Measurements from ENCODE around the gene ANXA11.
A peak's percentile ranks its signal among the peaks of the same experiment; 100 is the strongest.

ANXA11 gene

DNA sequence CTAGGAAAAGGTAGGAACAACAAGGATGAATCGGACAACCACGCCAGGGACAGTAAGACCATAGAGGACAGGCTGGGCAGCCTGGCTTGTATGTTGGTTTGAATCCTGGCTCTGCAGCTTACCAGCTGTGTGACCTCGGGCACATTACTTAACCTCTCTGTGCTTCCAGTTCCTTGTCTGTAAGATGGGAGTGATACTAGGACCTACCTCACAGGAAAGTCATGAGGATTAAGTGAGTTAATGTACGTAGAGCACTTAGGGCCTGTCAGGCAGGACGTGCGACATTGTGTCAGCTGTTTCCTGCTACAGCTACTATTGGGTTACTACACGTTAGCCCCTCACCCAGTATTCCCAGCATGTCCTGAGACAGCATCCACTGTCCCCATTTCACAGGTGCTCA is 40.7 kb downstream of the ANXA11 start:
- DNase-seq, result no peak

DNA sequence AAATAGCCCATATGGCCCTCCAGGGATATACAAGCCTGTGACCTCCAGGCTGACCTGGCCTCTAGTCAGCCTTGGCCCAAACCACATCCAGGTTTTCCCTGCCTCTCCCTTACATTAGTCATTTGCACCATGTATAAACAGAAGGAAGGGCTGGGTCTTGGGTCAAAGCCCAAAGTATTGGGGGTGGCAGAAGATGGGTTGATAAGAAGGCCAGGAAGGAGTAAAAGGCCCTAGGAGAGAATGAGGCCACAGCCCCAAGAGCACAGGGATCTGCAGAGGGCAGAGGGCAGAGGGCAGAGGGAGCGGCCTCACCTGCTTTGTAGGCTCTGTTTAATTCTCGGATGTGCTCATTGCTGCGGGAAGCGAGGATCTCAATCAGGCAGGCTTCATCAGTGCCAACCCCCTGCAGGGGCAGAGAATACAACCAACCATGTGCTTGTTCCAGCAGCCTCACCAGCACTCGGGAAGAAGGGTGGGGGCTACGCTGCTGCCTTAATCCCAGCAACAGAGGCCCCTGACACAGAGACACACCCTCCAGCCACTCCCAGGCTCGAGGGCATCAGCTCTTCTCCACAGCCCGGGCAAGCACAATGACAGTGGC is 41.5 kb downstream of the ANXA11 start:
- DNase-seq, result peak; percentile 94

DNA sequence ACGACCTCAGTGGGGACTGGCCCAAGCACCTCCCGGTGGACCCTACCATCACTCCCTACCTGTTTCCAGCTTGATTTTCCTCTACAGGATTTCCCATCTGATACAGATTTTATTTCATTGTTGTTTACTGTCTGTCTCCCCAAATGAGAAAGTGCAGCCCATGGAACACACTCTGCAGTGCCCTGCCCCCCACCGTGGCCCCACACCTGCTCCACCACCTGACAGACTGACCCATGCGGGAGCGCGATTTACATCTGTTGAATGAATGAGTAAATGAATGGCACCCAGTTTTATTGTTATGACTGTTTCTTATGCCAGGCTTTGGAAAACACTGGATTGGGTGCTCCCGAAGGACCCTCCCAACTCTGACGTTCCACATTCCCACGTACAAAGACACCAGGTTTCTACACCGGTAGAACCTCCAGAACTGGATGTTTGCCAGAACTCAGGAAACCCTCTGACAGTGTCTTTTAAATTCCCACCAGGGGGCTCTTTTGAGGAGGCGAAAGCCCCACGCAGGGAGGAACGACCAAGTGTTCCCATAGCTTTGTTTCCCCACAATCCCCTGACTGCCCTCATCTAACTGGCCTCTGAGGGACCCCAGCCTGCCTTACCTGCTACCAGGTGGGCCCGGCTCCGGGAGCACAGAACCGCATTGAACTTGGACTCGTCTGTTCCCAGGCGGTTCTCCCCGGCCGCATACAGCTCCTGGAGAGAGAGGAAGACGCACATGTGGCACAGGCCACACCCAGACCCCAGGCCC is 43.8 kb downstream of the ANXA11 start:
- DNase-seq, result no peak

DNA sequence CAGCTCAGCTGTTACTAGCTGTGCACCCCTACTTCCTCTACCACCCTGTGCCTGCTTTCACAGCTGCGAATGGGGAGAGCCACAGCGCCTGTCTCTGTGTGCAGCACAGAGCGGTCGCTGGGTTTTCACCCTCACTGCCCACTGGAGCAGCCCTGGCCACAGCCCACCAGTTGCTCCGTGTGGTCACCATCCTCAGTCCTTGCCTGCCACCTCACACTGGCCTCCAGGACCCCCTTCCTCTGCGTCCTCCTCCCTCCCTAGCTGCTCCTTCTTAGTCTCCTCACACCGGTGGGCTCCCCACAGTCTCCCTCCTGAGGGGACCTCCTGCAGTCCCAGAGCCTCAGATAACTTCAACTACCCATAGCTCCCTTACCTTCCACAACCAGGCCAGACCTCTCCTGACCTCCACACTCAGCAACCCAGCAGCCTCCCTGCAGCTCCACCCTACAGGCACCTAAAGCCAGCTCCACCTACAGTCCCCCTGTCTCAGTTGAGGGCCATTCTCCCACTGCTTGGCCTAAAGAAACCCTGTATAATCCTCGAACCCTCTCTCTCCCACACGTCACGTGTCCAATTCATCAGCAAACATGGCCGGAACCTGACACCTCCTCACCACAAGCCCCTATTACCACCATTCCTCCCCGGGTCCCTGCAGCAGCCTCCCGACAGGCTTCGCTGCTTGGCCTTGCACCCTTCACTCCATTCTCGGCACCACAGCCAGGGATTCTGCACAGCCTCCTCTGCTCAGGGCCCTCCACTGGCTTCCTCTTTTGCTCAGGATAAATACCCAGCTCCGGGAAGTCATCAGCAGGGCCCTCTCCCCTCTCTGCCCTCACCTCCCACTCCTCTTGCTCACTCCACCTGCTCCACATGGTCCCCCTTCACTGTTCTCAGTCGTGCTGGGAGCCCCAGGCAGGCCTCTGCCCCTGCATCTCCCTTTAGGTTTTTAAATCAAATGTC is 44.7 kb downstream of the ANXA11 start:
- no peak for DNase-seq

DNA sequence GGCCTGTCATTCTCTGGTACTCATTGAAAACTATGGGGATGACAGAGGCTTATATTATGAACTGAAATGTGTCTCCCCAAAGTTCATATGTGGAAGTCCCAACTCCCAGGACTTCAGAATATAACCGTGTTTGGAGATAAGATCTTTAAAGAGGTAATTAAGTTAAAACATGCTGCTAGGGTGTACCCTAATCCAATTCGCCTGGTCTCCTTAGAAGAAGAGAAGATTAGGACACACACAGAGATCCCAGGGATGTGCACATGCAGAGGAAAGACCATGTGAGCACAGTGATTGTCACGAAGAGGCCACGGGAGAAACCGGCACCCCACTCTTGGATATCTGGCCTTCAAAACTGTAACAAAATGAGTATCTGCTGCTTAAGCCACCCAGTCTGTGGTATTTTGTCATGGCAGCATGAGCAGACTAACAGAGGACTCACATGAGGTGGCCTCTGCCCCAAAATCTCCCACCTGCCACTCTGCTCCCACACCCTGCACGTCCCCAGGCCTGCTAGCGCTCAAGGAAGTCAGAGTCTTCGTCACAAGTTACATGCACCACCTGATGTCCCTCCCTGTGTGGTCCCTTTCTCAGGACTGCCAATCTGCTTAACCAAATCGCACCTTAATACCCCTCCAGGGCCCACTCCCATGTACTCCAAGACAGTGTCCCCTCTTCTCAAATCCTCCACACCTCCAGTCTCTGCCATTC is 46.0 kb downstream of the ANXA11 start:
- DNase-seq, result no peak

DNA sequence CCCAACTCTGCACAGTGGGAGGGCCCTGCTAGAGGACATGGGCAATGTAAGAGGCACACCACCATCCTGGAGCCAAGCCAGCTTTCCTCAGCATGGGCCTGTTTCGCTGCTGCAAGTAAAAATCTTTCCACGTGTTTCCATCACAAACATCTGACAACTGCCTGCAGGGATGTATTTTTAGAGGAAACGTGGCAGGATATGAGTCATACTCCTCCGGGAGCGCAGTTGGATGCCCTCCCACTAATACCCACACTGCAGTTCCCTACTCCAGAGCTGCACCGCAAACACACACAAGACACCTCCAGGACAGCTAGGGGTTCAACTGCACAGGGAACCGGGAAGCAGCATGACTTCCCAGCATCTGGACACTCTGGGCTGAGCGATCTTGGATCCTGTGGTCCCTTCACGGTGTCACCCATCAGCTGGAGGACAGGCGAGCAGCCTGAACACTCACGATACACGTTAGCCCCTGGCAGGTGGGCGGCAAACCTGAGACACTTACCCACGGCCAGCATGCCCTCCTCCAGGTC is 46.7 kb downstream of the ANXA11 start:
- peak; percentile 99 for DNase-seq

DNA sequence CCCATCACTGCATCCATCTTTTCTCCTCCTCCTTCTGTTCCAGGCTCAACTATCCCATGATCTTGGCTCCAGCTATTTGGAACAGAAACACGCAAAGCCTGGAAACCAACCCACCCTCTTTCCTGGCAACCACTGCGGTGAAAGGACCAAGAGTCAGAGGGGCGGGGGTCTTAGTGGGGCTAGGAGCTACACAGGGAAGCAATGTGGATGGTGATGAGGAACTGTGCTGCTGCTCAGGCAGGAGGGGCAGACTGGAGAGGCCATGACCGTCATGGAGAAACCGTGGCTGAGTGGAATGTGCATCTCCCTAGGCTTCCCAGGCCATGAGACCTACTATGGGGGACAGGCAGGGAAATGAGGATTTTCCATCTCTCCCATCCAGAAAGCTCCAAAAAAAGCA is 47.2 kb downstream of the ANXA11 start:
- no peak for DNase-seq

DNA sequence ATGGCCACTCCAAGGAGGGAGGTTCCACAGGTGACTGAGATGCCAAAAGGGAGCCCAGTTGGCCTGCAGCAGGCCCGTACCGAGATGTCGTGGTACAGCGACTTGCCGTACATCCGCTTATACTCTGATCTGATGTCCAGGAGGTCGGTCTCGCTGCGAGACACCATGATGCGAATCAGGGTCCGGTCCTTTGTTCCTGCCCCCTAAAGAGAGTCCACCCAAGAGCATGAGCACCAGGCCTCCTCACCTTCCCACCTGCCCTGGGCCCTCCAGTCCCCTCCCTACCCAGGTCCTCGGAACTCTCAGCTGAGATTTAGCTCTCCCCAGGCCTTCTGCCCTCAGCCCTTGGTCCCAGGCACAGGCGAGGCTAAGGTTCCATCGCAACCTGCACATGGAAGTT is 47.8 kb downstream of the ANXA11 start:
- DNase-seq, result no peak

DNA sequence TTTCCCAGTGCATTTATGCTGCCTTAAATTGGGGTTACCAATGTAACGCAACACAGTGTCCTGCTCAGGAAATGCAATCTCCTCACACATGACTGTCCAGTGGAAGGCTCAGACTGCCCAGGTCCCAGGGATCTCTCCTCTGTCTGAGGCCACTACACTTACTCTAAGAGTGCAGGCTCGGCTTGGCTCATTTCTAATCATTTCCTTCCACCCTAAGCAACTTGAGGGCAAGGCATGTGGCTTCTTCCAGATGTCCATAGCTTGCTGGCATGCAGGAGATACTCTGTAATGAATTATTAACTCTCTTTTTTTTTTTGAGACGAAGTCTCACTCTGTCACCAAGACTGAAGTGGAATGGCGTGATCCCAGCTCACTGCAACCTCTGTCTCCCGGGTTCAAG is 49.1 kb downstream of the ANXA11 start:
- DNase-seq, result peak; percentile 47

DNA sequence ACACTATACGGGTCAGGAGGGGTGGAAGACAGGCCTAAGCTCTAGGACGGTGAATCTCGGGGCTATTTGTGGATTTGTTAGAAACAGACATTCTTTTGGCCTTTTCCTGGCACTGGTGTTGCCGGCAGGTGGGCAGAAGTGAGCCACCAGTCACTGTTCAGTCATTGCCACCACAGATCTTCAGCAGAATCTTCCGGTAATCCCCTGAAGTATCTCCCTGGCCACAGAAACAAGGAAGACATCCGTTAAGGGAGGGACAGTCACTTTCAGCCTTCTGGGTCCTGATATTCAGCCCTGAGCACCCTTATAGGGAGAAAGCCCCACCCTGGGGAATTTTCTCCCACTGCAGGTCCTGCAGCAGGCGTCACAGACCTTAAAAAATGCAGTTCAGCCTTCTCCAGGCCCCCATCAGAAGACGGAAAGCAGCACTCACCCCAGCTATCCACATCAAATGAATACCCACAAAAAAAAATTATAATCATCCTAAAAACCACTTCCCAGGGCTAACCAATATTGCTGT is 49.6 kb downstream of the ANXA11 start:
- DNase-seq, result no peak

DNA sequence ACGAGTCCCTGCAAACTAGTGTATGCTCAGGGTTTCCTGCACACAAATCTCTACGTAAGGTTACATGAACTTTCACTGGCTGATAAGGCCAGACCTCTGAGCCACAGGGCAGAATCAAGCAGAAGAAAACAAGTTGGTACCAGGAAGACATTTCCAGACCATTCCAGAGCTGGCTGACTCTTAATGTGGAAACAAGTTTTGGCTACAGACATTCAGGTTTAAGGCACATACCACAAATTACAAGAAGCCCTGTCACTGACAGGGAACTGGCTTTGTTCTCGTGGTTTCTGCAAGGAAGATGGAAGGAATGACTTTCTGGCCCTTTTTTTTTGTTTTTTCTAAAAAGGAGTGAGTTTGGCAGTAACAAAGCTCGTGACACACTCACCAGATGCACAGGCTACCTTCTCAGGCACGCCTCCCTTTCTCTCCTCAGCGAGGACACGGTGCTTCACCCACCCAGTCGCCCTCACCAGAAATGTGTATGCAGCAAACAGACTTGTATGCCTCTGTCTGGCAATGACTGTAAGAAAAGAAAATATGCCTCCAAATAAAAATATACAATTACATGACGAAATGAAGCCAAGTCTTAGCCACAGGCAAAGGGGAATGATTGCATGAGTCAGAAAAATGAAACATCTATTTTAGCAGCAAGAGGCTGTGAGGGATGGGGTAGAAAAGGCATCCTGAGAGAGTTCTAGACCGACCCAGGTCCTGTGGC is 50.2 kb downstream of the ANXA11 start:
- DNase-seq, result peak; percentile 91

DNA sequence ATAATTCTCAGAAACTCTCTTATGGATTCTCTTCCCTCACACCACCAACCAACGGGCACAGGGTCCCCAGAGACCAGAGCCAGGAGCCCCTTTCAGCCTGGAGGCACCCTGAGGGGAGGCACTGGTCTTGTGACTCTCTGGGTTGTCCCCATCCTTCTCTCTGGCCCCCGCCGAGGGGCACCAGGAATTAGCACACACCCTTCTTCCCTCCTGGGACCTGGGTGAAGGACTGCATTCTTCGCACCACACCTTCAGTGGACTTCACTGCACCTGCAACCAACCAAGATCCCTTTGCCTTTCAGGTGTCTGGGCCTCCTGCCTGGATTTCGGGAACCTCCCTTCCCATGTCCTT is 50.7 kb downstream of the ANXA11 start:
- DNase-seq, result no peak

DNA sequence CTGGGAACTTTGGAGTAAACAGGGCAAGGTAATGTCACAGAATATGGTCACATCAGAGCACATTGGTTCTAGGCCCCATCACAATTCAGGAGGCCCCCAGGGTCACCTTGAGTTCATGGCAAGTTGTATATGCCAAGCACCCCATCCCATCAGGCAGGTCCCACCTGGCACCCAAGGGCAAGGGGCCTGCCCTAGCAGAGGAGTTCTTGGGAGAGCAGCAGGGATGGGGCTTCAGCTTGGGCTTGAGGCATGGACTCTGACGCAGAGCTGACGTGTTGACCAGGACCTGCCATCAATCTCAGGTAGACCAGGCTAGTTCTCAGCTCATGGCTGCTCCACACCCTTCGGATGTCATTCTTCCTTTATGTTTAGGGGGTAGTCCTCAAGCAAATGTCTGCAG is 51.9 kb downstream of the ANXA11 start:
- DNase-seq, result no peak

DNA sequence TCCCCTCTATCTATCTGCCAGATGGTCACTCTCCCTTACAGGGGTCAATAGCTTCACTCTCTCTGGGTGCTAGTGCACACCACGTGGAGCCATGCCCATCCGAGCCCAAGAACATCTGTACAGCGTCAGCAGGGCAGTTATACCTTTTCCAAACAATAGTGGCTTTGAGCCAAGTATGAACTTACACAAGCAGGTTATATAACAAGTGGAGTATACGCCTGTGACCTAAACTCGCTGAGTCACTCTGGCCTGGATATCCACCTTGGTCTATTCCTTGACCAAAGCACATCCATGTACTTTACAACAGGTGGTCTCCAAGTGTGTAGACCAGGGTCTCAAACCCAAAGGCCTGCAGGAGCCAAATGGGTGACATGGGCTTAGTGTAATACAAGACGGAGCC is 52.5 kb downstream of the ANXA11 start:
- no peak for DNase-seq

DNA sequence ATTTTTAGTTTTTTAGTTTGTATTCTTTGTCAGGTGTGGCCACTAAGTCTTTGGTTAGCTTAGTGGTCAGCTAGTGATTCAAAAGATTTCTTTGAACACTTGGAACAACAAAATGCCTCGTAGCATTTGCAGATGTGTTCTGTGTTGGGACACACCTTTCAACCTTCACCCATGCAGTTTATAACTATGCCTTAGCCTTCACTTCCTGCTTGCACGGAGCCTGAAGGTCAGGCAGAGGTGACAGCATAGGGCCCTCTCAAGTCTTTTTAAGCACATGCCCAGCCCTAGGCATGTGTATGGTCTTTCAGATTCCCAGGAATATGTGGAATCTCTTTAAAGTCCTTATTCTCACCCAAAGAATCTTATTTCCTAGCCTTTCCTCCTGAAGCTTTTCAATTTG is 55.2 kb downstream of the ANXA11 start:
- DNase-seq, result no peak

DNA sequence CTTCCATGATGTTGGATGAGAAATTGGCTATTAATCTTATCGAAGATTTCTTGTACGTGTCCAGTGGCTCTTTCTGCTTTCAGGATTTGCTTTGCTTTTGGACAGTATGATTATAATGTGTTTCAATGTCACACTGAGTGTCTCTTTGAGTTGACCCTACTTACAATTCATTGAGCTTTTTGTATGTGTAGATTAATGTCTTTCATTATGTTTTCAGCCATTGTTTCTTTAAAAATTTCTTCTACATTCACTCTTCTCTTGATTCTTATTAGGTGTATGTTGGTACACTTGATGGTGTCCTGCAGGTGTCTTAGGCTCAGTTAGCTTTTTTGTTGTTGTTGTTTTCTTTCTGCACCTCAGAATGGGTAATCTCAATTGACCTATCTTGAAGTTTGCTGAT is 56.2 kb downstream of the ANXA11 start:
- DNase-seq, result no peak

DNA sequence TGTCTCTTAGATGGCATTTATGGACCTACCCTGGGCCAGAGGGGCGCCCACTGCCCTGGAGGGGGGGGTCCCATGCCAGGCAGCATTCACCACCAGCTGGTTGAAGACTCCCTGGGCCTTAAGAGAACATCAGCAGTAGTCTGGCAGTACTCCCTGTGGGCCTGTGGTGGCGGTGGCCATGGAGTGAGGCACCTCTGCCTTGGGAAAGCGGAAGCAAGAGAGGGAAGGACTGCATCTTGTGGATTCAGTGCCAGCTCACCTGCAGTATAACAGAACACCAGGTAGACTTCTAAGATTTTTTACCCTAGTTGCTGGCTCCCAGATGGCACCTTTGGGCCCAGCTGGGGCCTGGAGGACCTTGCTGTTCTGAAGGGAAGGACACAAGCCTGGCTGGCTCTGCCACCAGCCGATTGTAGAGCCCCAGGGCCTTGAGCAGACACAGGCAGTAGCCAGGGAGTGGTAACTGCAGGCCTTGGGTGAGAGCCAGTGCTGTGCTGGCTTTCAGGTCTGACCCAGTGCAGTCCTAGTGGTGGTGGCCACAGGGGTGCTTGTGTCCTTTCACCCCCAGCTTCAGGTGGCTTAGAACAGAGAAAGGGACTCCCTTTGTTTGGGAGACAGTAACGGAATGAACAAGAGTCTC is 57.1 kb downstream of the ANXA11 start:
- DNase-seq, result no peak

DNA sequence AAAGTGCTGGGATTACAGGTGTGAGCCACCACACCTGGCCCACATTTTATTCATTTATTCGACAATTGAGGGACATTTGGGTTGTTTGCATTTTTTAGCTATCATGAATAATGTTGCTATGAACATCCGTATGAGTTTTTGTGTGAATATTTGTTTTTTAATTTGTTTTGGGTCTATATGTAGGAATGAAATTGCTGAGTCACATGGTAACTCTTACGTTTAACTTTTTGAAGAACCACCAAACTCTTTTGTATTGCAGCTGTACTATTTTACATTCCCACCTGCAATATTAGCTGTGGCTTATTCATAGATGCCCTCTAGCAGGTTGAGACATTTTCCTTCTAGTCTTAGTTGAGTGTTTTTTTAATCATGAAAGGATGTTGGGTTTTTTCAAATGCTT is 58.4 kb downstream of the ANXA11 start:
- no peak for DNase-seq

DNA sequence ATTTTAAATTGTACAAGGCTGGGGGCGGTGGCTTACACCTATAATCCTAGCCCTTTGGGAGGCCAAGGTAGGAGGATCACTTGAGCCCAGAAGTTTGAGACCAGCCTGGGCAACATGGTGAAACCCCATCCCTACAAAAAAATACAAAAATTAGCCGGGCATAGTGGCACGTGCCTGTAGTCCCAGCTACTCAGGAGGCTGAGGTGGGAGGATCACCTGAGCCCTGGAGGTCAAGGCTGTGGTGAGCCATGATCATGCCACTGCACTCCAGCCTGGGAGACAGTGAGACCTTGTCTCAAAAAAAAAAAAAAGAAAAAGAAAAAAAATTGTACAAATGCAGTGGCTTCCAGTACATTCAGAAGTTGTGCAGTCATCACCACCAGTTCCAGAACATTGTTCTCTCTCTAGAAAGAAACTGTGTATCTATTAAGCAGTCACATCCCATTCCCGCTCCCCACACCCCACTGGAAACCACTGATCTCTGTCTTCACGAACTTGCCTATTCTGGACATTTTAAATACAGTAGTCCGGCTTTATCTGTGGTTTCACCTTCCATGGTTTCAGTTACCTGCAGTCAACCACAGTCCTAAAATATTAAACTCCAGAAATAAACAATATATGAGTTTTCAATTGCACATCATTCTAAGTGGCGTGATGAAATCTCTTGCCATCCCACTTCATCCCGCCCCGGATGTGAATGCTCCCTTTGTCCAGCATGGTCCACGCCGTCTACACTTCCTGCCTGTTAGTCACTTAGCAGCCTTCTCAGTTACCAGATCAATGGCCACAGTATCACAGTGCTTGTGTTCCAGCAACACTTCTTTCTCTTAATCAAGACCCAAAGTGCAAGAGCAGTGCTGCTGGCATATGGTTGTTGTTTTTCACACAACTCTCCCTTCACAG is 59.7 kb downstream of the ANXA11 start:
- peak; percentile 79 for DNase-seq

DNA sequence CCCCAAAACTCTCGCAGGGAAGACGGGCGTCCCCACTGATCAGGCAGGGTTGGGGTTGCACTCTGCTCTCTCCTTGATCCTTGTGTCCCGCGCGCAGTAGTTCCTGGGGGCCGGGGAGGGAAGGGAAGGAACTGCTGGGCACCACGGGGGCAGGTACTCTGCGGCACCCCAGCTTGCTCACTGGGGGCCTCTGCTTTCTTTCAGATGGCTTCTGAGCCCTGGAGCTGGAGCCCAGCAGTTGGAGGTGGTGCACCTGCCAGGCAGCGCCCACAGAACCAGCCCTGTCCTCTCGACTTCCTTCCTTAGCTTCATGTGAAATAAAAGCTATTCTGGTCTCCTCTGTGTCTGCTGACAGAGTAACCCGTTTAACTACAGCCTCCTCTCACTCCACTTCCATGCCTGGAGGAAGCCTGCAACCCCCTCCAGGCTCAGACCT is 60.6 kb downstream of the ANXA11 start:
- DNase-seq, result no peak
